Naive thymus-derived CD4-positive, alpha-beta T cell (primary cell): Measurements from ENCODE around the gene SOCS4. TPM values are rescaled to one million over a fixed set of nuclear protein-coding genes. Genes with fewer than 3 reads are reported as not detected.

Source experiments
- ATAC-seq: fragments of 150-1000 bp; cut with Tn5 transposase; 2 replicates; pipeline ENCODE4 v1.10.0; 2021; ENCODE audit warnings: mild to moderate bottlenecking, moderate library complexity
- CTCF ChIA-PET: fragments of 350-600 bp; sonication (Branson Sonifier 250); formaldehyde crosslinking; loops from one replicate; lab custom pipeline; 2021; ENCODE audit warnings: antibody characterized with exemption; lab: Charles Lee
- POLR2A ChIA-PET: fragments of 350-600 bp; sonication (Branson Sonifier 250); formaldehyde crosslinking; loops from one replicate; lab custom pipeline; 2021; ENCODE audit warnings: antibody characterized with exemption, inconsistent platforms; lab: Charles Lee
- DNase-seq, 9 donors: peaks; one replicate each; pipeline versions ENCODE4 v3.0.0 to v3.0.0-alpha.2; 2020 to 2022; ENCODE audit warnings: mixed read lengths in 1 of 9
- H3K27ac ChIP-seq: one replicate; pipeline ENCODE4 v1.7.0; 2013; ENCODE audit warnings: mild to moderate bottlenecking, low read depth, low read length, moderate library complexity
- H3K27me3 ChIP-seq, 2 donors: one replicate each; pipeline ENCODE4 v1.7.0; 2013; ENCODE audit warnings: low read length in 2 of 2, mild to moderate bottlenecking in 2 of 2, moderate library complexity in 2 of 2; ENCODE audit not compliant: control insufficient read depth in 2 of 2, insufficient read depth in 2 of 2
- H3K36me3 ChIP-seq, 3 experiments: 1 replicate in 2 of 3; 2 replicates in 1 of 3; pipeline ENCODE4 v1.7.0; 2013; ENCODE audit warnings: low read length in 3 of 3, mild to moderate bottlenecking in 3 of 3, moderate library complexity in 1 of 3; ENCODE audit not compliant: insufficient read depth in 3 of 3, control insufficient read depth in 2 of 3
- H3K4me1 ChIP-seq, 2 donors: one replicate each; pipeline ENCODE4 v1.7.0; 2013; ENCODE audit warnings: low read length in 2 of 2, mild to moderate bottlenecking in 2 of 2, moderate library complexity in 1 of 2; ENCODE audit not compliant: control insufficient read depth in 2 of 2, insufficient read depth in 2 of 2
- H3K4me3 ChIP-seq: 2 replicates; pipeline ENCODE4 v1.7.0; 2013; ENCODE audit warnings: mild to moderate bottlenecking, low read length
- H3K9me3 ChIP-seq, 3 experiments: 1 replicate in 2 of 3; 2 replicates in 1 of 3; pipeline ENCODE4 v1.7.0; 2013; ENCODE audit warnings: low read length in 3 of 3; ENCODE audit not compliant: control insufficient read depth in 2 of 3
- H3K27ac Mint-ChIP-seq, 9 donors: one replicate each; pipeline ENCODE4 v1.8.0; 2020 to 2022; ENCODE audit warnings: mixed read lengths in 9 of 9, mild to moderate bottlenecking in 8 of 9, moderate library complexity in 5 of 9, inconsistent platforms in 2 of 9
- H3K27me3 Mint-ChIP-seq, 5 donors: one replicate each; pipeline ENCODE4 v1.8.0; 2021 to 2022; ENCODE audit warnings: mixed read lengths in 5 of 5, mild to moderate bottlenecking in 1 of 5
- H3K36me3 Mint-ChIP-seq, 5 donors: one replicate each; pipeline ENCODE4 v1.8.0; 2020 to 2022; ENCODE audit warnings: mixed read lengths in 5 of 5, mild to moderate bottlenecking in 3 of 5, inconsistent platforms in 1 of 5
- H3K4me1 Mint-ChIP-seq, 7 donors: one replicate each; pipeline ENCODE4 v1.8.0; 2020 to 2022; ENCODE audit warnings: mixed read lengths in 7 of 7, mild to moderate bottlenecking in 3 of 7, inconsistent platforms in 1 of 7
- H3K4me3 Mint-ChIP-seq, 10 donors: one replicate each; pipeline ENCODE4 v1.8.0; 2020 to 2022; ENCODE audit warnings: mild to moderate bottlenecking in 10 of 10, mixed read lengths in 10 of 10, moderate library complexity in 6 of 10, inconsistent platforms in 2 of 10
- H3K9me3 Mint-ChIP-seq, 11 donors: one replicate each; pipeline ENCODE4 v1.8.0; 2020 to 2022; ENCODE audit warnings: mixed read lengths in 11 of 11, mild to moderate bottlenecking in 4 of 11, inconsistent platforms in 1 of 11, moderate library complexity in 1 of 11
- intact Hi-C, 2 donors: fragments of 100-400 bp; cut with micrococcal nuclease; formaldehyde crosslinking; loops; one replicate each; pipeline ENCODE4 v1.15.1; 2023
- polyA plus RNA-seq, 2 donors: library from polyadenylated mRNA; unstranded; fragments of 300-500 nt; fragmentation: Illumina TruSeq; gene quantifications; one replicate each; pipeline ENCODE4 v1.2.3, GENCODE V29; 2021
- total RNA-seq, 6 experiments: library from RNA in 5 of 6; stranded (reverse) in 5 of 6; gene quantifications; 1 replicate in 5 of 6; 2 replicates in 1 of 6; pipeline ENCODE4 v1.2.3 and lab custom pipeline; 2021 to 2026

Gene SOCS4
- total and polyA plus RNA-seq, 7 experiments from 2014 or later = 1.2 to 30.3 (median 21.3) TPM

DNA sequence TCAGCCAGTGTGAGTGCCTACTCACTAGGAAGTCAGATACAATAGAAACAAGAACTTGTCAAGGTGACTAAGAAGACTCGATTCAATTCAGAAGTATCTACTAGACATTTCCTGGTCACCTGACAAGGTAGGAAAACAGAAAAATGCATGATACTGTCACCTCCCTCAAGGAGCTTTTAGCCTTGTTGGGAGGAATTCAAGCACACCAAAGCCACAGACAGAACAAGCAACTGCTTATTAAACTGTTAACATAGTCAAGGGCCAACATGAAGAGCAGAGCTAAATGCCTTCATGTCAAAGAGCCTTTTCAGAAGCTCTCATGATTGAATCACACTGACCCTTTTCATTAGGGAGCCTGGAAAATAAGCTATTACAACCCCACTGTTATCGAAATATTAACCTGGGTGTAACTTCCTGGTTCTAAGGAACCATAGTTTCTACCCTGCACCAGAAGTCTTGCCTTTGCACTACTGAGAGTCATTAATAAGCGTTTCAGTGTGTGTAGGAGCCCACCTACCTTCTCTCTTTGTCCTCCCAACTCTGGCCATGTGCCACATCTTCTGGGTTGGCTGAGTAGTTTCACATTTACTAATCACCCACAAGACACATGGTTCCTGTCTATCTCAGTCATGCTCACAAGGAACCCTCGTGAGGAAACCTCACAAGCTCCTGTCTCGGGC is 71.0 kb downstream of the SOCS4 start:
- Histone ChIP-seq H3K27me3 (no peaks in the 10 kb centered on the region), H3K4me1 (peaks cover 6 to 29% of the 10 kb centered on the region in 2 donors), H3K36me3 (no peaks in the 10 kb centered on the region), H3K4me3 (no peak overlapping the region), H3K9me3 (no peaks in the 10 kb centered on the region), H3K27ac (no peak overlapping the region)
- Mint-ChIP-seq H3K4me1 (peaks cover 25 to 52% (median 27%) of the 10 kb centered on the region in 7 donors), H3K27me3 (peaks cover 0 to 1% (median 0%) of the 10 kb centered on the region in 5 donors), H3K9me3 (peaks cover 0 to 3% (median 0%) of the 10 kb centered on the region in 11 donors), H3K36me3 (peaks cover 0 to 8% (median 0%) of the 10 kb centered on the region in 5 donors), H3K4me3 (peak overlapping the region in 6 of 10 donors; percentile 1 to 70 (median 18)), H3K27ac (peak overlapping the region in 6 of 9 donors; percentile 21 to 92 (median 56))
- ATAC-seq = peak; percentile 71
- ChIA-PET CTCF (interaction anchor here (0.7 kb wide), 1 partner anchor 8 kb away, joined by 3 read pairs; no protein-coding TSS in a partner anchor), POLR2A (no interaction called here)
- peak in 1 of 9 donors; percentile 30 for DNase-seq
- intact Hi-C loops = no loop called here

DNA sequence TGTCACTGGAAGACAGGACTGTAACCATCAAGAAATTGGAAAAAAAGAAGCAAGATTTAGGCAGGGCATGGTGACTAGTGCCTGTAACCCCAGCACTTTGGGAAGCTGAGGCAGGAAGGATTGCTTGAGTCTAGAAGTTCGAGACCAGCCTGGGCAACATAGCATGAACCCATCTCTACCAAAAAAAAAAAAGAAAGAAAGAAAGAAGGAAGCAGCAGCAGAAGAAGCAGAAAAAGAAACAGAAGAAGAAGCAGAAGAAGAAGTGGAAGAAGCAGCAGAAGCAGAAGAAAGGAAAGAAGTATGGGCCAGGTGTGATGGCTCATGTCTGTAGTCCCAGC is 71.5 kb downstream of the SOCS4 start:
- Mint-ChIP-seq H3K4me1 (peaks cover 28 to 55% (median 31%) of the 10 kb centered on the region in 7 donors), H3K36me3 (peaks cover 0 to 11% (median 0%) of the 10 kb centered on the region in 5 donors), H3K9me3 (peaks cover 0 to 3% (median 0%) of the 10 kb centered on the region in 11 donors), H3K27me3 (no peaks in the 10 kb centered on the region), H3K4me3 (peak overlapping the region in 5 of 10 donors; percentile 1 to 70 (median 16)), H3K27ac (peak overlapping the region in 6 of 9 donors; percentile 21 to 92 (median 56))
- CTCF ChIA-PET = interaction anchor here (0.7 kb wide), 1 partner anchor 9 kb away, joined by 3 read pairs; no protein-coding TSS in a partner anchor
- peaks cover 10 to 34% of the 10 kb centered on the region in 2 donors for H3K4me1 ChIP-seq
- POLR2A ChIA-PET = no interaction called here
- no peak for DNase-seq
- H3K4me3 ChIP-seq = no peak overlapping the region
- intact Hi-C loops = no loop called here
- no peaks in the 10 kb centered on the region for H3K9me3 ChIP-seq
- H3K36me3 ChIP-seq = no peaks in the 10 kb centered on the region
- no peak overlapping the region for H3K27ac ChIP-seq
- no peaks in the 10 kb centered on the region for H3K27me3 ChIP-seq
- ATAC-seq = no peak

Other genes starting within 250 kb of the SOCS4 start
- 10 to 100 TPM; 21.4 to 64.1 (median 23.2) TPM for gene GCH1, start 124.4 kb upstream of the SOCS4 start, total RNA-seq
- 10 to 100 TPM; 23.1 to 25.7 TPM for gene GCH1, start 124.4 kb upstream of the SOCS4 start, polyA plus RNA-seq
- 10 to 100 TPM in 1 of 5 experiments, 1 to 10 TPM in 4; 2.6 to 26.6 (median 3.6) TPM for gene WDHD1, start 137 bp upstream of the SOCS4 start, total RNA-seq
- gene WDHD1, start 137 bp upstream of the SOCS4 start, polyA plus RNA-seq = 1 to 10 TPM; 1.6 to 1.7 TPM
- gene MAPK1IP1L, start 24.4 kb downstream of the SOCS4 start, total RNA-seq = 100 to 1,000 TPM in 3 of 5 experiments, 10 to 100 TPM in 2; 65.1 to 143 (median 111) TPM
- 10 to 100 TPM; 63.1 to 79.7 TPM for gene MAPK1IP1L, start 24.4 kb downstream of the SOCS4 start, polyA plus RNA-seq
- gene LGALS3, start 102.0 kb downstream of the SOCS4 start, total RNA-seq = 10 to 100 TPM in 4 of 5 experiments, 1 to 10 TPM in 1; 7.5 to 71.7 (median 12.4) TPM
- gene LGALS3, start 102.0 kb downstream of the SOCS4 start, polyA plus RNA-seq = under 1 TPM; 0.35 to 0.51 TPM
- gene DLGAP5, start 164.3 kb downstream of the SOCS4 start, total RNA-seq = 10 to 100 TPM in 1 of 5 experiments, under 1 TPM in 1, not detected in 3; 0.49 to 46.7 TPM
- not detected for gene DLGAP5, start 164.3 kb downstream of the SOCS4 start, polyA plus RNA-seq
- 10 to 100 TPM; 22.0 to 27.3 (median 25.8) TPM for gene FBXO34, start 244.2 kb downstream of the SOCS4 start, total RNA-seq
- gene FBXO34, start 244.2 kb downstream of the SOCS4 start, polyA plus RNA-seq = 10 to 100 TPM; 25.4 to 42.1 TPM